Measurements from ENCODE around the gene AMIGO1.

AMIGO1 gene

DNA sequence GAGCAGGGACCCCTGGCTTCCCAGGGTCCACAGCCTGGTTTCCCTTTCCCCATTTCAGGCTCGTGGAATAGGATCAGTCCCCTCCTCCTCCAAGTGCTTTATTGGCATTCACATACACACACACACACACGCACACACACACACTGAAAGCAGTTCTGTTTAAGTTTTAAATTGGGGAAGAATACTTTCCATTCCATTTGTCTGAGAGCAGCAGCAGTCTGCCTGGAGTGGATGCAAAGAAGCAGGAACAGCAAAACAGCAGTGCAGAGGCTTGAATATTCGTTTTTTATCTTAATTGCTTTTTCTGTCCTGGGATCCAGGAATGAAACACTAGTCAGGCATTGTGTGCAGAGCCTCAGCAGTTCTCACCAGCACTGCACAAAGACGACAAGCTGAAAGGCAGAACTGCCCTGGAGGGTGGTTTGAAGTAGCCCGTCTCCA, 8.6 kb downstream of the AMIGO1 start:
- H3K4me2 ChIP-seq (ENCODE audit: low read length): no peak overlapping the region

DNA sequence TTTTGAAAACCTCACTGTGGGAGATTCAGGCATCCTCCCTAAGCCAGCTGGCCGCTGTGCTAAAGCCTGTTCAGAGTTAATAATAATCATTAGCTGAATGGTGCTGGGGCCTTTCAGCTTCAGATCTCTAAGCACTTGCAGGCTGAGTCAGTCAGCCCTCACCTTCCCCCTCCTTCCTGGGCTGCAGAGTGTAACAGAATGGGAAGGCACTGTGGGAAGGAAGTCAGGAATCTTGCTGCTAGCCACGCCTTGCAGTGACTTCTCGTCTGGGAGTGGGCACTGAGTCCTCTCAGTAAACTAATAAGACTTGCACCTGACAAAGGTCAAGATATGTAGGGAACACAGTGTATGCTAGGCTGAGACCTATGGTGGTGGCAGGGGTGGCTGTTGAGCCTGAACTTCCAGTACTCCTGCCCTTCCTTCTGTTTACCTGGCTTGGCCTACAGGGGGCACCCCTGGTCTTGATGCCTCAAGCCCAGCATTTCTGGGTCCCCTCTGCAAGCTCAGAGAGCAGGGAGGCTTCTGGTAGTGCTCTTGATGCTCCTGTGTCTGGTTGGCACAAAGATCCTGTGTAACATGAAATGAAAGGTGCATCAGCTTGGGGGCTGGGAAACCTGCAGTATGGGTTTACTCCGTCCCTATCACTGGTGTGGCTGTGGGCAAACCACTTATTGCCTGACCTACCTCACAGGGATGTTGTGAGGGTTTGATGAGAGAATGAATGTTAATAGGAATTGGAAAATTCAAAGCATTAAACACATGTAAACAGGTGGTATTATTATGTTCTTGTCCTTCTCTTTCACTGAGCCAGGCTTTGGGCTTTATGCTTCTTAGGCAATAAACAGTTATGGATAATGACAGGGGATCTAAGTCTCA, 9.6 kb downstream of the AMIGO1 start:
- Histone ChIP-seq H3K79me2 (ENCODE audit: low read length) (peaks cover 7% of the 10 kb centered on the region; the same call in 1 of the 2 replicates), H3K4me2 (ENCODE audit: low read length) (no peak overlapping the region), H3K27me3 (ENCODE audit: low read depth, low read length) (no peaks in the 10 kb centered on the region), H3K4me1 (ENCODE audit: low read length) (peaks cover 3% of the 10 kb centered on the region), H3K4me3 (ENCODE audit: low read length) (no peak overlapping the region), H3K9me3 (ENCODE audit: insufficient read depth, low read length) (no peaks in the 10 kb centered on the region), H2AFZ (ENCODE audit: low read depth, low read length) (no peak overlapping the region), H3K36me3 (replicated peaks; ENCODE audit: low read depth, low read length) (peaks cover 8% of the 10 kb centered on the region), H4K20me1 (ENCODE audit: insufficient read depth, low read length) (no peaks in the 10 kb centered on the region), H3K9ac (ENCODE audit: low read length) (no peak overlapping the region), H3K27ac (ENCODE audit: low read length) (no peak overlapping the region)
- no peak for TF ChIP-seq EZH2phosphoT487 (IDR thresholded peaks at IDR 0.05; ENCODE audit: low read depth)
- TF ChIP-seq, protein P1, sequence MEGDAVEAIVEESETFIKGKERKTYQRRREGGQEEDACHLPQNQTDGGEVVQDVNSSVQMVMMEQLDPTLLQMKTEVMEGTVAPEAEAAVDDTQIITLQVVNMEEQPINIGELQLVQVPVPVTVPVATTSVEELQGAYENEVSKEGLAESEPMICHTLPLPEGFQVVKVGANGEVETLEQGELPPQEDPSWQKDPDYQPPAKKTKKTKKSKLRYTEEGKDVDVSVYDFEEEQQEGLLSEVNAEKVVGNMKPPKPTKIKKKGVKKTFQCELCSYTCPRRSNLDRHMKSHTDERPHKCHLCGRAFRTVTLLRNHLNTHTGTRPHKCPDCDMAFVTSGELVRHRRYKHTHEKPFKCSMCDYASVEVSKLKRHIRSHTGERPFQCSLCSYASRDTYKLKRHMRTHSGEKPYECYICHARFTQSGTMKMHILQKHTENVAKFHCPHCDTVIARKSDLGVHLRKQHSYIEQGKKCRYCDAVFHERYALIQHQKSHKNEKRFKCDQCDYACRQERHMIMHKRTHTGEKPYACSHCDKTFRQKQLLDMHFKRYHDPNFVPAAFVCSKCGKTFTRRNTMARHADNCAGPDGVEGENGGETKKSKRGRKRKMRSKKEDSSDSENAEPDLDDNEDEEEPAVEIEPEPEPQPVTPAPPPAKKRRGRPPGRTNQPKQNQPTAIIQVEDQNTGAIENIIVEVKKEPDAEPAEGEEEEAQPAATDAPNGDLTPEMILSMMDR (IDR thresholded peaks at IDR 0.05; ENCODE audit: low read depth, low read length): peak; percentile 51

More for the DNA sequence above, 8.6 kb downstream of the AMIGO1 start:
- TF ChIP-seq, protein P1 (IDR thresholded peaks at IDR 0.05; ENCODE audit: low read depth, low read length): no peak
- no peak for TF ChIP-seq EZH2phosphoT487 (IDR thresholded peaks at IDR 0.05; ENCODE audit: low read depth)
- Histone ChIP-seq H3K4me3 (ENCODE audit: low read length) (no peak overlapping the region), H3K9me3 (ENCODE audit: insufficient read depth, low read length) (no peaks in the 10 kb centered on the region), H3K27me3 (ENCODE audit: low read depth, low read length) (no peaks in the 10 kb centered on the region), H3K79me2 (ENCODE audit: low read length) (no peaks in the 10 kb centered on the region; the same call in 1 of the 2 replicates), H3K27ac (ENCODE audit: low read length) (no peak overlapping the region), H3K4me1 (ENCODE audit: low read length) (no peaks in the 10 kb centered on the region), H4K20me1 (ENCODE audit: insufficient read depth, low read length) (no peaks in the 10 kb centered on the region), H3K9ac (ENCODE audit: low read length) (no peak overlapping the region), H2AFZ (ENCODE audit: low read depth, low read length) (no peak overlapping the region), H3K36me3 (replicated peaks; ENCODE audit: low read depth, low read length) (peaks cover 5% of the 10 kb centered on the region)

DNA sequence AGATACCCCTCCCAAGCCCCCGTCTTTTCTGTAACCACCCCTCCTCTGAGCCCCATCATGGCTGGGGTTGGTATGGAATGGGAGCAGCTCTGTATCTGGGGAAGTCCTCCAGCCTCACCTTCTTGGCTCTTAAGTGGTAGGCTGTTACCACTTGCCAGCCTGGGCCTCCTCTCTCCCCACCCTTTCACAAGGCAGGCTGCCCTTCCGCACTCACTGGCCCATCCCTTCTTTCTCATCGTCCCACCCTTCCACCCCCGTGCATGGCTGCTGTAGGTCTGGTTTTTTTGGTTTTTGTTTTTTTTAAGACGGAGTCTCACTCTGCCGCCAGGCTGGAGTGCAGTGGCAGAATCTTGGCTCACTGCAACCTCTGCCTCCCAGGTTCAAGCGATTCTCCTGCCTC, 10.4 kb downstream of the AMIGO1 start:
- Histone ChIP-seq H3K4me1 (ENCODE audit: low read length) (peaks cover 5% of the 10 kb centered on the region), H3K27ac (ENCODE audit: low read length) (no peak overlapping the region), H4K20me1 (ENCODE audit: insufficient read depth, low read length) (no peaks in the 10 kb centered on the region), H3K27me3 (ENCODE audit: low read depth, low read length) (no peaks in the 10 kb centered on the region), H2AFZ (ENCODE audit: low read depth, low read length) (no peak overlapping the region), H3K36me3 (replicated peaks; ENCODE audit: low read depth, low read length) (peaks cover 8% of the 10 kb centered on the region), H3K4me2 (ENCODE audit: low read length) (no peak overlapping the region), H3K9me3 (ENCODE audit: insufficient read depth, low read length) (no peaks in the 10 kb centered on the region), H3K4me3 (ENCODE audit: low read length) (no peak overlapping the region), H3K9ac (ENCODE audit: low read length) (no peak overlapping the region), H3K79me2 (ENCODE audit: low read length) (peaks cover 11% of the 10 kb centered on the region; the same call in 1 of the 2 replicates)
- TF ChIP-seq EZH2phosphoT487 (IDR thresholded peaks at IDR 0.05; ENCODE audit: low read depth): no peak
- TF ChIP-seq, protein P1 (IDR thresholded peaks at IDR 0.05; ENCODE audit: low read depth, low read length): no peak

DNA sequence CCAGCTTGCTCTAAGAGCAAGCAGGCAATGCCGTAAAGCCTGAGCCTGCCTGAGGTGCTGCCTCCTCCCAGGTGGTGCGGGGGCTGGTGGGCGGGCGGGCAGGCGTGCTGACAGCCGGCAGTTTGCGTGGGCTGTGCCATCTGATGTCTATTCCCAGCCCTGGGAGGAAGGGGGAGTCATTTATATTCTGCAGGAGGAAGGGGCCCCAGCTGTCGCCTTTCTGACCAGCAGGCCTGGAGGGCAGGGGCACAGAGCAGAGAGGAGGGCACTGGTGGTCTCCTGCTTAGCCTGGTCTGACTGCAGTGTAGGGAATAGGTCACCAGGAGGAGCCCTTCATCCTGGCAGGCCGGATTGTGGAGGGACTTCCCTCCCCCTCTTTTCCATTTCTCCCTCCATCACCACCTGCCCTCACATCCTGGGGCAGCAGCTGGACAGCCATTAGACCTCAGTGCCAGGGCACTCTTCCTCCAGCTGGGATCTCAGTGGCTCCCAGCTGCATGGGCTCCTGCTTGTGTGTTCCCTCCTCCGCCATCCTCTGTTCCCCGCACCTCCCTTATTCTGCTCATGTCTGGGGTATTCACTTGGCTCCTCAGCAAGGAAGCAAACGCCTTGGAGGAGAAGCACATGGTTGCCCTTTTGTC, 11.2 kb downstream of the AMIGO1 start:
- Histone ChIP-seq H3K36me3 (replicated peaks; ENCODE audit: low read depth, low read length) (peaks cover 8% of the 10 kb centered on the region), H3K4me2 (ENCODE audit: low read length) (no peak overlapping the region), H4K20me1 (ENCODE audit: insufficient read depth, low read length) (no peaks in the 10 kb centered on the region), H3K9me3 (ENCODE audit: insufficient read depth, low read length) (no peaks in the 10 kb centered on the region), H3K27me3 (ENCODE audit: low read depth, low read length) (no peaks in the 10 kb centered on the region), H3K79me2 (ENCODE audit: low read length) (peaks cover 11% of the 10 kb centered on the region; the same call in 1 of the 2 replicates), H3K27ac (ENCODE audit: low read length) (no peak overlapping the region), H3K4me3 (ENCODE audit: low read length) (no peak overlapping the region), H3K9ac (ENCODE audit: low read length) (no peak overlapping the region), H3K4me1 (ENCODE audit: low read length) (peaks cover 9% of the 10 kb centered on the region), H2AFZ (ENCODE audit: low read depth, low read length) (no peak overlapping the region)
- TF ChIP-seq, protein P1 (IDR thresholded peaks at IDR 0.05; ENCODE audit: low read depth, low read length): peak; percentile 32
- TF ChIP-seq EZH2phosphoT487 (IDR thresholded peaks at IDR 0.05; ENCODE audit: low read depth): no peak
